GM12874 (cell line): ENCODE results near the gene MCF2L.

Experiments
- TF ChIP-seq, protein P1 (sequence below): IDR thresholded peaks from 2 replicates; pipeline ENCODE4 v1.5.1; 2011; ENCODE audit warnings: low read depth, mild to moderate bottlenecking, control low read depth, low read length, moderate library complexity; ENCODE audit not compliant: insufficient read depth

The MCF2L gene

DNA sequence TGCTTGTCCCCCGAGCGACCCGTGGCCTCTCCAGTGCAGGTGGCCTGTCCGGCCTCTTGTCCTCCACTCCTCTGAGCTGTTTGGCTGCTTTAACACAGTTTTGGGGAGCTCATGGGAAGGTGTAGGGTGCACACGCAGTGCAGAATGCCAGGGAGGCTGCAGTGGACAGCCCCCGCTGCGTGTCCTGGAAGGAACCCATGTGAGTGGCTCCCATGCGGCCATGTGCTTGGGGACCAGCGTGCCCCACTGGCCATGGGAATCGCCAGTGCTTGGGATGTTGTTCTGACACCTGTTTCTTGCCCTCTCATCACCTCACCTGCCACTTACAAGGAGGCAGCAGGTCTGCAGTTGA, 114.0 kb downstream of the MCF2L start:
- TF ChIP-seq, protein P1, sequence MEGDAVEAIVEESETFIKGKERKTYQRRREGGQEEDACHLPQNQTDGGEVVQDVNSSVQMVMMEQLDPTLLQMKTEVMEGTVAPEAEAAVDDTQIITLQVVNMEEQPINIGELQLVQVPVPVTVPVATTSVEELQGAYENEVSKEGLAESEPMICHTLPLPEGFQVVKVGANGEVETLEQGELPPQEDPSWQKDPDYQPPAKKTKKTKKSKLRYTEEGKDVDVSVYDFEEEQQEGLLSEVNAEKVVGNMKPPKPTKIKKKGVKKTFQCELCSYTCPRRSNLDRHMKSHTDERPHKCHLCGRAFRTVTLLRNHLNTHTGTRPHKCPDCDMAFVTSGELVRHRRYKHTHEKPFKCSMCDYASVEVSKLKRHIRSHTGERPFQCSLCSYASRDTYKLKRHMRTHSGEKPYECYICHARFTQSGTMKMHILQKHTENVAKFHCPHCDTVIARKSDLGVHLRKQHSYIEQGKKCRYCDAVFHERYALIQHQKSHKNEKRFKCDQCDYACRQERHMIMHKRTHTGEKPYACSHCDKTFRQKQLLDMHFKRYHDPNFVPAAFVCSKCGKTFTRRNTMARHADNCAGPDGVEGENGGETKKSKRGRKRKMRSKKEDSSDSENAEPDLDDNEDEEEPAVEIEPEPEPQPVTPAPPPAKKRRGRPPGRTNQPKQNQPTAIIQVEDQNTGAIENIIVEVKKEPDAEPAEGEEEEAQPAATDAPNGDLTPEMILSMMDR = no peak

DNA sequence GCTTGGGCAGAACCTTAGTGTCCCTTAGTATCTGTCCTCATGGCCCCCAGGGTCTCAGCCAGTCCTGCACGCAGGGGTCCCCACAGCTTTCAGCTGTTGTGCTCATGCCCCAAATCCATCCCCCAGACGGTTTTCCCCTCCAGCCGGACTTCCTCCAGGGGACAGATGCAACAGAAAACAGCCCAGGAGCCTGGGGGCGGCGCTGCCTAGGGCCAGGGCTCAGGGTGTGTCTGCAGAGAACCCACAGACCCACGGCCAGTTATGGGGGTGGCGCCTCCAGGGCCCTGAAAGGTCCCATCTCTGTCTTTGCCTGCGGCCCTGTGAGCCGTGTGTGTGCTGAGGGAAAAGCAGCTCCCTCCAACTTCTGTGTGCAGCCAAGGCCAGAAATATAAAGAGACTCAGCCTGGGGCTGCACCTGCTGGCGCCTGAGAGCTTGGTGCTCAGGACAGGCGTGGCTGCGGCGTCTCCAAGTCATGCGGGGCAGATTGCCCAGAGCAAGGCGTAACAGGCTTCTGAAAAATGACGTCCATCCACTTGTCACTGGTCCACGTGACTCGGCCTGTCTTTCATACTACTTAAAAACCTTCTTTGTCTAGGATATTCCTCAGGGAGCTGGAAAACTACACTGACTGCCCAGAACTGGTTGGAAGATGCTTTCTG, 114.5 kb downstream of the MCF2L start:
- TF ChIP-seq, protein P1 = no peak

DNA sequence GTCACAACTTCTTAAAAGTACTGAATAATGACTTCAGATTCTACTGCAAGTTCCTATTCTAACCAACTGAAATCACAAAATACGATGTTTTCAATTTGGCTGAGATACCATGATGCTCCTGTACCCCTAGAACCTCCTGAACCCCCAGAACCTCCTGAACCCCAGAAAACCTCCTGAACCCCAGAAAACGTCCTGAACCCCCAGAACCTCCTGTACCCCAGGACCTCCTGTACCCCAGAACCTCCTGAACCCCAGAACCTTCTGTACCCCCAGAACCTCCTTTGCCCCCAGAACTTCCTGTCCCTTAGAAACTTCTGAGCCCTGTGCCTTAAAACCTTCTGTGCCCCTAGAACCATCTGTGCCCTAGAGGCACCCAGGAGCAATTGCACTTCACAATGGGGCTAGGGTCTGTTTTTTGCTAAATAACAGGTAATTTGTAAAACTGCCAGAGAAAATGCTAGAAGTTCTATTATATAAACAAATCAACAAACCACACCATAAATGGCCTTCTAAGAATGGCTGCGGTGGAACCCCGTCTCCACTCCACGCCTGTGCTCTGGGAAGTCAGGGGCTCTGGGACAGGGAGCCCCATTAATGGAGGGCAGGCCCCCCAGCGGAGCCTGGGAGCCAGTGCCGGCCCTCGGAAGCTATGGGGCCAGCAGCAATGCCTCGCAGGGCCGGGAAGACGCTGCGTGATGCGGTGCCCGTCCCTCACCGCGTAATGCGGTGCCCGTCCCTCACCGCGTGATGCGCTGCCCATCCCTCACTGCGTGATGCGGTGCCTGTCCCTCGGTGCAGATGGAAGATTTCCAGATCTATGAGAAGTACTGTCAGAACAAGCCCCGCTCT, 115.3 kb downstream of the MCF2L start:
- TF ChIP-seq, protein P1 = no peak

DNA sequence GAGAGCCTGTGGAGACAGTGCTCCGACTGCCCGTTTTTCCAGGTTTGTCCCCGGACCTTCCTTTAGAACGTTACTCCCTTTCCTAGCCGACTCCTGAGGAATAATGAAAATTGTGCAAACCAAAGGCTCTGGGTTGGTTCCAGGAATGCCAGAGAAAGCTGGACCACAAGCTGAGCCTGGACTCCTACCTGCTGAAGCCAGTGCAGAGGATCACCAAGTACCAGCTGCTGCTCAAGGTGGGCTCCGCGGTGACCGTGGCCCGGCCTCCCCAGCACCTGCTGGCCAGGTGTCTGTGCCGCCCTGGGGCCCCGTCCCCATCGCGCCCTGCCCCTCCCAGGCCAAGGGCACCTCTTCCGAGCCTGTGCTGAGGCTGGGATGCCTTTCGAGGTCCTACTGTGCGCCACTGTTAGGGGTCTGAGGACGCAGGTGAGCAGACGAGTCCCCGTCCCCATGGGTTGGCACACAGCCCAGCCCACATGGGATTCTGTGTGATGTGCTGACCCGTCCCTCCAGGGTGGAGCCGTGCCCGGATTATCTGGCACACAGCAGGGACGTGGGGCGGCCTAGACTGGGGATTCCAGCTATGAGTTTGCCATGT, 116.0 kb downstream of the MCF2L start:
- TF ChIP-seq, protein P1 = no peak

DNA sequence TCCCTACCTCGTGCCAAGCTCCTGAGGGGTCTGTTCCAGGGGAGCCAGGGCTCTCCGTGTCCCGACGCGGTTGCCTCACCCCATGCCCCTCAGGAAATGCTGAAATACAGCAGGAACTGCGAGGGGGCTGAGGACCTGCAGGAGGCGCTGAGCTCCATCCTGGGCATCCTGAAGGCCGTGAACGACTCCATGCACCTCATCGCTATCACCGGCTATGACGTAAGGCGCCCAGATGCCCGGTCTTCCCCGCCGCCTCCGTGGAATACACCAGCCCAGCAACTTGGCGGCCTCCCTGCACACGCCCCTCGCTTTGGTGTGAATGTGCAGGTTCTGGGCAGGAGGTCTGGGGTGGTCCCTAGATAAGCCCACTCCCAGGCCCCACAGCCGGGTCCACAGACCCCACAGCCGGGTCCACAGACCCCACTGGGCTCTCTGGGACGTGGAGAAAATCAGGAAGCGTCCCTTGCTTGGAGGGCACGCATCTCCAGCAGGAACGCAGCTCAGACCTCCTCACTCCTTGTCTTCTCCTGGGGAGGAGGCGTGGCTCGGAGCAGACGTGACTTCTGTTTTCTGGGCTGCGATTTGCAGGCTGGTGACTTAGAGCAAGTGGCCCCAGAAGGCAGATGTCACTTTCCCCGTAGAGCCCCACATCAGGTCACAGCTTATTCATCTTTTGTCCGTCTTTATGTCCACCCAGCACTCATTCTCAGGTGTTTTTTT, 117.2 kb downstream of the MCF2L start:
- TF ChIP-seq, protein P1 = no peak

DNA sequence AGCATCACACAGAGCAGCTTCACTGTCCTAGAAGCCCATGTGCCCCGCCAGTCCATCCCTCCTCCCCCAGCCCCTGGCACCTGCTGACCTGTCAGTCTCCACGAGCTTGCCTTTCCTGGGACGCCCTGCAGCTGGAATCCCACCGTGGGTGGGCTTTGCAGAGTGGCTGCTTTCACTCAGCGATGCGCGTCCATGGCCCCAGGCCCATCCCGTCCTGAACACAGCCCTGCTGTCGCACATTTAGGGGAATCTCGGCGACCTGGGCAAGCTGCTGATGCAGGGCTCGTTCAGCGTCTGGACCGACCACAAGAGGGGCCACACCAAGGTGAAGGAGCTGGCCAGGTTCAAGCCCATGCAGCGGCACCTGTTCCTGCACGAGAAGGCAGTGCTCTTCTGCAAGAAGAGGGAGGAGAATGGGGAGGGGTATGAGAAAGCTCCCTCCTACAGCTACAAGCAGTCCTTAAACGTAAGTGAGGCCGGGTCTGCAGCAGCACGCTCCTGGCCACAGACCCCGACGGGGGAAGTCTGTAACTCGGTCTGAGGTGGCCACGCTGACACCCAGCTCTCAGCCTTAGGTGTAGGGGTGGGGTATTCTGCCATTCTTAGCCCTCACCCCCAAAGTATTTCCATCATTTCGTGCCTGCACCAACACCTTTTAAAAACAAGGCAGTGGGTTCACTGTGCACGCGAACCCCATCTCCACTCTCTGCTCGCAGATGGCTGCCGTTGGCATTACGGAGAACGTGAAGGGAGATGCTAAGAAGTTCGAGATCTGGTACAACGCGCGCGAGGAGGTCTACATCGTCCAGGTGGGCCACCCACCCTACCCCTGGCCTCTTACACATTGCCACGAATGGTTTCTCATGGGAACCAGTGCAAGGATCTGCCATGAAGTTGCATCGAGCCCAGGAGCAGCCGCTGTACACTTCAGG, 118.2 kb downstream of the MCF2L start:
- TF ChIP-seq, protein P1 = no peak
